PC-3 (cell line): ENCODE results near the gene TAF1C.

Experiments used
- EZH2 ChIP-seq: fragments of 300-600 bp; sonication (generic); IDR thresholded peaks from one replicate; pipeline ENCODE4 v1.6.1; 2017; ENCODE audit warnings: antibody characterized with exemption, mild to moderate bottlenecking, low read length; ENCODE audit not compliant: unreplicated experiment
- TF ChIP-seq, protein P1 (sequence below): fragments of 300-600 bp; sonication (generic); conservative IDR thresholded peaks from 2 replicates; pipeline ENCODE4 v1.5.1; 2017; ENCODE audit warnings: antibody characterized with exemption, low read depth, mild to moderate bottlenecking, low read length

DNA sequence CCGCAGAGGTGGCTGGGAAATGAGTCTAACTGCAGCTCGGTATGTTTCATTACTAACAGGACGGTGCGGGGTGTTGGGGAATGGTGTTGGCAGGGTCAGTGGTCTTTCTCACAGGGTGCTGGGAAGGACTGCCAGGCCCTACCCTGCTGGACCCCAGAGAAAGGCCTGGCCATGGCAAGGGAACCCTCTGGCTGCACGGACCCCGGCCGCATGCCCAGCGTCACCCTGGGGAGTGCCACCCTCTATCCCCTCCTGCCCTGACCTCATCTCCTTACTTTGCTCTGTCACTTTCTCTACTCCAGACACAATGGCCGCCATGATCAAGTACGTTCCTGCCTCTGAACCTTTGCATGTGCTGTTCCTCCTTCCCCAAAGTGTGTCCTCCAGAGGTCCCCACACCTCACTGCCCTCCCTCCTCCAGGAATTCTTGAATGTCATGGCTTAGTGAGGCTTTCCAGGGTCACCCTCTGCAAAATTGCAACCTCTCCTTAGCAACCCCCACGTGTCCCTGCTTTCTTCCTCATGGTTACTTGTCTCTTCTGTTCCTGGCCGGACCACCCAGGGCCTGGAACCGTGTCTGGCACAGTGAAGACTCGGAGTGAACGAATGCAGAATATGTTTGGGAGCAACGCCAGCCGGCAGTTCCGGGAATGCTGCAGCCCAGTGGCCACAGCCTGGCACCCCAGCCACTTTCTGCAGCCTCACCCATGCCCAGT is 19.3 kb upstream of the TAF1C start:
- TF ChIP-seq, protein P1, sequence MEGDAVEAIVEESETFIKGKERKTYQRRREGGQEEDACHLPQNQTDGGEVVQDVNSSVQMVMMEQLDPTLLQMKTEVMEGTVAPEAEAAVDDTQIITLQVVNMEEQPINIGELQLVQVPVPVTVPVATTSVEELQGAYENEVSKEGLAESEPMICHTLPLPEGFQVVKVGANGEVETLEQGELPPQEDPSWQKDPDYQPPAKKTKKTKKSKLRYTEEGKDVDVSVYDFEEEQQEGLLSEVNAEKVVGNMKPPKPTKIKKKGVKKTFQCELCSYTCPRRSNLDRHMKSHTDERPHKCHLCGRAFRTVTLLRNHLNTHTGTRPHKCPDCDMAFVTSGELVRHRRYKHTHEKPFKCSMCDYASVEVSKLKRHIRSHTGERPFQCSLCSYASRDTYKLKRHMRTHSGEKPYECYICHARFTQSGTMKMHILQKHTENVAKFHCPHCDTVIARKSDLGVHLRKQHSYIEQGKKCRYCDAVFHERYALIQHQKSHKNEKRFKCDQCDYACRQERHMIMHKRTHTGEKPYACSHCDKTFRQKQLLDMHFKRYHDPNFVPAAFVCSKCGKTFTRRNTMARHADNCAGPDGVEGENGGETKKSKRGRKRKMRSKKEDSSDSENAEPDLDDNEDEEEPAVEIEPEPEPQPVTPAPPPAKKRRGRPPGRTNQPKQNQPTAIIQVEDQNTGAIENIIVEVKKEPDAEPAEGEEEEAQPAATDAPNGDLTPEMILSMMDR = no peak
- TF ChIP-seq EZH2 = no peak
